Measurements from ENCODE around the gene MGAT2. TPM values are rescaled to one million over a fixed set of nuclear protein-coding genes. Genes with fewer than 3 reads are reported as not detected.
A peak's percentile ranks its signal among the peaks of the same experiment; 100 is the strongest.
"Not testable (repeated sequence)": the region's sequence is repeated elsewhere in the genome, so short reads cannot be mapped to it uniquely, and the experiment has no call there.

MGAT2 gene
- total RNA-seq, 1 donor from 2014 or later = 57.9 TPM

DNA sequence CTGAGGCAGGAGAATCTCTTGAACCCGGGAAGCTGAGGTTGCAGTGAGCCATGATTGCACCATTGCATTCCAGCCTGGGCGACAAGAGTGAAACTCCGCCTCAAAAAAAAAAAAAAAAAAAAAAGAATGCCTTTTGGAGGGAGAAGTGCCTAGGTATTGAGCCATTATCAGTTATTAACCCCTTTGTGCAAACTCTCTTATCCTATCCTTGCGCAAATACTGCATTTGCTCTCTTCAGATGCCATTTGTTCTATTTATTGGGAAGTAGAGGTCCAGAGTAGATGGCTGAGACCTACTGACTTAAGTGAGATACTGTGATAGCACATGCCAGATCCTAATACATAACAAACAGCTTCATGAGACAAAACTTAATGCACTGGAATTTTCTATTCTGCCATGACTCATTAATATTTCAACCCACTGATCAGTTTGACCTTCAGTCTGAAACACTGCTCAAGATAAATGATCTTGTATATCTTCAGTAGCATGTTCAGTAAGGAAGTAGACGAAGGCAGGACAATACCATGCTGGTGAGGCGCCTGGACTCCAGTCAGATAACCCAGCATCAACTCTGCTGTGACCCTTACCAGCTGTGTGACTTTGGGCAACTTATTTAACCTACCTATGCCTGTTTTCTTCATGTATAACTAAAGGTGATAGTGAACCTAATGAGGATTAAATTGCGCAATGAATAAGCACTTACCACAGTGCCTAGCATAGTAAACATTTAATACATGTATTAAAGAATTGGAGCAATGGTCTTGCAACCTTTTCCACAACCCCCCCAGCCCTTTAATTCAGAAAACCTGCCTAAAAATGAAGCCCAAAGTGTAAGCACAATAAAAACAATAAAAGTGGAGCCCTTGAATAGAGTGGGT is 20.2 kb downstream of the MGAT2 start:
- H3K9me3 Mint-ChIP-seq = no peaks in the 10 kb centered on the region
- peak overlapping the region; percentile 3 for H3K27ac Mint-ChIP-seq
- H3K4me1 Mint-ChIP-seq (ENCODE audit: low read depth) = peaks cover 37% of the 10 kb centered on the region
- H3K4me3 Mint-ChIP-seq (ENCODE audit: low read depth) = no peak overlapping the region
- intact Hi-C loops (cut with micrococcal nuclease) = no loop called here
- DNase-seq (ENCODE audit: low spot score) = no peak
- H3K27me3 Mint-ChIP-seq (ENCODE audit: low read depth) = no peaks in the 10 kb centered on the region
- H3K36me3 Mint-ChIP-seq (ENCODE audit: low read depth) = peaks cover 61% of the 10 kb centered on the region

DNA sequence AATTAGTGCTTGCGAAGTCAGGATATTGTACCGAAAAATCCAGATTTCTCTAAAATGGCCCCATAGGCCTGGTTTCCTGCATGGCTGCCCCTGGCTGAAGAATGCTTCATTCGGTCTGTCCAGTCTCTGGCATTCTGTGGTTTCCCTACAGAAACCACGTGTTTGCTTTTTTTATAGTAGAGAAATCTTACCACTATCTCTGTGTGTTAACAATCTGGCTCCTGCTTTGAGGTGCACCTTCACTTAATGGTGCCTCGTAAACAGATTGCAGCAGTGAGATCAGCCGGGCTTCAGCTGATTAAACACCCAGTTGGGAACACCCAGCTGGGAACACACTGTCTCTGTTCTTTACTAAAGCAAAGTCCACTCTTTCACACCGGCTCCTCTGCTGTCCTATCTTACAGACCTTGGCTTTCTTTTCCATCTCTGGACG is 21.1 kb downstream of the MGAT2 start:
- intact Hi-C loops (cut with micrococcal nuclease) = no loop called here
- Mint-ChIP-seq H3K4me1 (ENCODE audit: low read depth) (peaks cover 32% of the 10 kb centered on the region), H3K36me3 (ENCODE audit: low read depth) (peaks cover 59% of the 10 kb centered on the region), H3K9me3 (no peaks in the 10 kb centered on the region), H3K27me3 (ENCODE audit: low read depth) (no peaks in the 10 kb centered on the region), H3K4me3 (ENCODE audit: low read depth) (no peak overlapping the region), H3K27ac (peak overlapping the region; percentile 30)
- no peak for DNase-seq (ENCODE audit: low spot score)

DNA sequence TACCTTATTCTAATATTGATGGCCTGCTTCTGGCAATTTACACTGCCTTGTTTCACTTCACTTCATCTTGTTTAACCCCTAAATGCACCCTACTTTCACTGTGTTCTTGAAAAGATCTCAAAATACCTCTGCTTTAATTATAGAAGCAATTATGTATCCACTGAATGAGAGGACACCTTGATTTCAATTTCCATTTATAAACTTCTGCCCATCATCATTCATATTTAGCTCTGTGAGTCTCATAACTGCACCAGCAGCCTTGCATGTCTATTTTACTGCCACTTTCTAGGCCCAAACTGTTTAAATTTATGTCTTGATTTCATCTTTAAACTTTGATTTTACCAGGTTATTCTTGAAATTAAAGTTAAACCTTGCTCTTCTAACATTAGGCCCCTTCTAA is 21.6 kb downstream of the MGAT2 start:
- no peaks in the 10 kb centered on the region for H3K9me3 Mint-ChIP-seq
- peaks cover 59% of the 10 kb centered on the region for H3K36me3 Mint-ChIP-seq (ENCODE audit: low read depth)
- DNase-seq (ENCODE audit: low spot score) = no peak
- peaks cover 30% of the 10 kb centered on the region for H3K4me1 Mint-ChIP-seq (ENCODE audit: low read depth)
- peak overlapping the region; percentile 30 for H3K27ac Mint-ChIP-seq
- no peak overlapping the region for H3K4me3 Mint-ChIP-seq (ENCODE audit: low read depth)
- H3K27me3 Mint-ChIP-seq (ENCODE audit: low read depth) = no peaks in the 10 kb centered on the region
- intact Hi-C loops (cut with micrococcal nuclease) = no loop called here

DNA sequence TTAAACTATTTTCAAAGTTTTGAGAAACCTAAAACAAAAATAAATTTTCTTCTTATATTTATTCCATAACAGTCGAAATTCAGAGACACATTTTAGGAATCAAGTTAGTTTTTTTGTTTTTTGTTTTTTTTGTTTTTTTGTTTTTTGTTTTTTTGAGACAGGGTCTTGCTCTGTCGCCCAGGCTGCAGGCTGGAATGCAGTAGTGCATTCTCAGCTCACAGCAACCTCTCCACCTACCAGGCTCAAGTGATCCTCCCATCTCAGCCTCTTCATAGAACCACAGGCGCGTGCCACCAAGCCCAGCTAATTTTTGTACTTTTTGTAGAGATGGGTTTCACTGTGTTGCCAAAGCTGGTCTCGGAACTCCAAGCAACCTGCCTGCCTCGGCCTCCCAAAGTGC is 32.9 kb downstream of the MGAT2 start:
- H3K4me1 Mint-ChIP-seq (ENCODE audit: low read depth) = no peaks in the 10 kb centered on the region
- H3K27ac Mint-ChIP-seq = no peak overlapping the region
- H3K36me3 Mint-ChIP-seq (ENCODE audit: low read depth) = peaks cover 15% of the 10 kb centered on the region
- no peaks in the 10 kb centered on the region for H3K9me3 Mint-ChIP-seq
- no peak for DNase-seq (ENCODE audit: low spot score)
- no peak overlapping the region for H3K4me3 Mint-ChIP-seq (ENCODE audit: low read depth)
- no peaks in the 10 kb centered on the region for H3K27me3 Mint-ChIP-seq (ENCODE audit: low read depth)
- intact Hi-C loops (cut with micrococcal nuclease) = no loop called here

GRCh38 chr14:49654511-49654910 is 33.9 kb downstream of the MGAT2 start:
- Mint-ChIP-seq H3K4me1 (ENCODE audit: low read depth) (no peaks in the 10 kb centered on the region), H3K36me3 (ENCODE audit: low read depth) (peaks cover 15% of the 10 kb centered on the region), H3K9me3 (no peaks in the 10 kb centered on the region), H3K27me3 (ENCODE audit: low read depth) (no peaks in the 10 kb centered on the region), H3K27ac (no peak overlapping the region), H3K4me3 (ENCODE audit: low read depth) (no peak overlapping the region)
- DNase-seq (ENCODE audit: low spot score) = no peak
- intact Hi-C loops (cut with micrococcal nuclease) = no loop called here

DNA sequence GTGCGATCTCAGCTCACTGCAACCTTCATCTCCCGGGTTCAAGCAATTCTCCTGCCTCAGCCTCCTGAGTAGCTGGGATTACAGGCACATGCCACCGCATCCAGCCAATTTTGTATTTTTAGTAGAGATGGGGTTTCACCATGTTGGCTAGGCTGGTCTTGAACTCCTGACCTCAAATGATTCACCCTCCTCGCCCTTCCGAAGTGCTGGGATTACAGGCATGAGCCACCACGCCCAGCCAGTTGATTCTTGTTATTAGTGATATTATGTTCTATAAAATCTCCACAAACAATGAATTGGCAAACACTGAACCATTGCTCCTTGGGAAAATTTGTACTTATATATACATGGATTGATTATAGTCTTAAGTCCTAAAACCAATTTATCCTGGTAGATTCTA is 36.9 kb downstream of the MGAT2 start:
- H3K9me3 Mint-ChIP-seq; H3K4me1 Mint-ChIP-seq (ENCODE audit: low read depth); H3K4me3 Mint-ChIP-seq (ENCODE audit: low read depth); H3K27ac Mint-ChIP-seq; DNase-seq (ENCODE audit: low spot score); intact Hi-C loops (cut with micrococcal nuclease); H3K27me3 Mint-ChIP-seq (ENCODE audit: low read depth): not testable (repeated sequence)
- H3K36me3 Mint-ChIP-seq (ENCODE audit: low read depth) = peaks cover 17% of the 10 kb centered on the region

DNA sequence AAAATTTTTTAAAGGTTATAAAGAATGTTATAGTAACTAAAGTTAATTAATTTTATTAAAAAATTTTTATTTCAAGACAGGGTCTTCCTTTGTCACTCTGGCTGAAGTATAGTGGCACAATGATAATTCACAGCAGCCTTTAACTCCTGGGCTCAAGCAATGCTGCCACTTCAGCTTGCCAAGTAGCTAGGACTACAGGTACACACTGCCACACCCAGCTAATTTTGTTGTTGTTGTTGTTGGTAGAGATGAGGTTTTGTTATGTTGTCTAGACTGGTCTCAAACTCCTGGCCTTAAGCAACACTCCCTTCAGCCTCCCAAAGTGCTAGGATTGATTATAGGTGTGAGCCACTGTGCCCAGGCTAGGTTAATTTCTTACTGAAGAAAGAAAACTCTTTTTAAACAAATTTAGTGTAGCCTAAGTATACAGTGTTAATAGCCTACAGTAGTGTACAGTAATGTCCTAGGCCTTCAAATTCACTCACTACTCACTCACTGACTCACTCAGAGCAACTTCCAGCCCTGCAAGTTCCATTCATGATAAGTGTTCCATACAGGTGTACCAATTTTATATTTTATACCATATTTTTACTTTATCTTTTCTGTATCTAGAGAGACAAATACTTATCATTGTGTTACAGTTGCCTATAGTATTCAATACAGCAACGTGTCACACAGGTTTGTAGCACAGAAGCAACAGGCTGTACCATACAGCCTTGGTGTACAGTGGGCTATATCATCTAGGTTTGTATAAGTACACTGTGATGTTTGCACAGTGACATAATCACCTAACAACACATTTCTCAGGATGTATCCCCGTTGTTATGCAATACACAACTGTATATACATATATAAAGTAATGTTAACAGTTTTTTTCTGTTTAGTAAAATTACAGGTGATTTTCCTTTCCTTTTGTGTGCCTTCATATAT is 39.2 kb downstream of the MGAT2 start:
- H3K27me3 Mint-ChIP-seq (ENCODE audit: low read depth) = no peaks in the 10 kb centered on the region
- no peak overlapping the region for H3K4me3 Mint-ChIP-seq (ENCODE audit: low read depth)

GRCh38 chr14:49670475-49670874 is 49.9 kb downstream of the MGAT2 start:
- Mint-ChIP-seq H3K9me3 (no peaks in the 10 kb centered on the region), H3K36me3 (ENCODE audit: low read depth) (peaks cover 59% of the 10 kb centered on the region), H3K4me3 (ENCODE audit: low read depth) (no peak overlapping the region), H3K4me1 (ENCODE audit: low read depth) (no peaks in the 10 kb centered on the region), H3K27me3 (ENCODE audit: low read depth) (no peaks in the 10 kb centered on the region), H3K27ac (no peak overlapping the region)
- intact Hi-C loops (cut with micrococcal nuclease) = no loop called here
- no peak for DNase-seq (ENCODE audit: low spot score)

More for the DNA sequence above, 39.2 kb downstream of the MGAT2 start:
- DNase-seq (ENCODE audit: low spot score) = no peak
- Mint-ChIP-seq H3K4me1 (ENCODE audit: low read depth) (peaks cover 3% of the 10 kb centered on the region), H3K27ac (no peak overlapping the region), H3K36me3 (ENCODE audit: low read depth) (peaks cover 22% of the 10 kb centered on the region), H3K9me3 (no peaks in the 10 kb centered on the region)
- intact Hi-C loops (cut with micrococcal nuclease) = no loop called here

Other genes with a start within 250 kb of the MGAT2 start
- 1,969 and 2,120 TPM in 2 replicates for gene RPS29, start 34.4 kb upstream of the MGAT2 start, total RNA-seq
- gene LRR1, start 21.9 kb upstream of the MGAT2 start, total RNA-seq = 44.2 and 45.4 TPM in 2 replicates
- gene RPL36AL, start 173 bp upstream of the MGAT2 start, total RNA-seq = 278 and 292 TPM in 2 replicates
- 10.5 and 11.4 TPM in 2 replicates for gene DNAAF2, start 14.4 kb downstream of the MGAT2 start, total RNA-seq
- 43.4 and 47.2 TPM in 2 replicates for gene POLE2, start 67.4 kb downstream of the MGAT2 start, total RNA-seq
- gene KLHDC1, start 72.3 kb downstream of the MGAT2 start, total RNA-seq = 0.78 and 0.96 TPM in 2 replicates
- gene KLHDC2, start 147.4 kb downstream of the MGAT2 start, total RNA-seq = 28.9 and 31.6 TPM in 2 replicates
- gene NEMF, start 232.0 kb downstream of the MGAT2 start, total RNA-seq = 75.0 and 81.0 TPM in 2 replicates

Measured in activated T-helper 2 cell treated with anti-CD3 and anti-CD28 coated beads, Interferon-gamma antibody, Interleukin-2, Interleukin-4, amounts not matched to agents 10 μg/mL and 5 μg/mL and 100 μg/mL, durations not matched to agents 14 hours and 24 hours and 36 hours (primary cell).